Measurements from ENCODE around the gene ACTL8.

The ACTL8 gene

DNA sequence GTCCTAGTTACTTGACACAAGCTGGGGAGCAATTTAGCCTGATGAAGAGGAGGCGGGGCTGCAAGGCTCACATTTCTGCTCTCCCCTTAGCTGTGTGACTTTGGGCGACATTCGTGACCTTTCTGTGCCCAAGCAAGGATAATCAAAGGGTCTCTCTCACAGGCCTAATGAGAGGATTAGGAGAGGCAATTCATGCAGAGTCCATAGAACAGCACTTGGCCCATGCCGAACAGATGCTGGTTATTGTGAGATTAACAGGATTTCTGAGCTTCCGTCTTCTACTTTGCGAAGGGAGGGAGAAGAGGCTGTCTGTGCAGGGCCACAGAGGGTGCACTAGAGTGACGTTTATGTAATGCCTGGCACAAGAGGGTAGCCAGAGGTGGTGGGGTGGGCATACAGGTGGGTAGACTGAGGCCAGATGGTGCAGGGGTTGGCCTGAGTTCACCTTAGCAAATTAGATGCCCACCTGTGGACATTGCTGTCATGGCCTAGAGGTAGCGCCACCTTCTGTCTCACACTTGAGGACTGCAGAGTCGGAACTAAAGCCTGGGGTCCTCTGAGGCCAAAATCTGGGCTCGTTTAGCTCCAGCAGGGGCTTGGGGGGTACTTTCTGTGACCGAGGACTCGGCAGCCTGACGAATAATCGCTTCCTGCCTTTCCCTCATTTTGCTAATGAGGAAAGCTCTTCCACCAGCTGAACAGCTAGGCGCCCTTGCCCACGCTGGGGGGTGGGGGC lies 18.6 kb downstream of the ACTL8 start:
- DNase-seq: no peak

DNA sequence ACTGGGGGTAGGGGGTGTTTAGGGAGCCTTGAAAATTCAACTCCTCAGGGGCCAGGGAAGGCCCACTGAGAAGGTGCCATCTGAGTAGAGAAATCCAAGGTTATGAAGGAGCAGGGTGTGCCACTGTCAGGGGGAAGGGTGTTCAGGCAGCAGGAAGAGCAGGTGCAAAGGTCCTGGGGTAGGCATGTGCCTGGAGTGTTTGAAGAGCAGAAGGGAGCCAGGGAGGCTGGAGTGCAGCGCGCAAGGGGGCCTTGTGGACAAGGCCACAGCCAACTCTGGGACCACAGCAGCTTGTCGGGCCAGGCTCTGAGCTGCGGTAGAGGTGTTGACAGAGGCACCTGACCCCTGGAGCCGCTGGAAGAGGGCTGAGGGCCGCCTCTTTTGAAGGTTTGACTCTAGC lies 19.3 kb downstream of the ACTL8 start:
- no peak for DNase-seq

DNA sequence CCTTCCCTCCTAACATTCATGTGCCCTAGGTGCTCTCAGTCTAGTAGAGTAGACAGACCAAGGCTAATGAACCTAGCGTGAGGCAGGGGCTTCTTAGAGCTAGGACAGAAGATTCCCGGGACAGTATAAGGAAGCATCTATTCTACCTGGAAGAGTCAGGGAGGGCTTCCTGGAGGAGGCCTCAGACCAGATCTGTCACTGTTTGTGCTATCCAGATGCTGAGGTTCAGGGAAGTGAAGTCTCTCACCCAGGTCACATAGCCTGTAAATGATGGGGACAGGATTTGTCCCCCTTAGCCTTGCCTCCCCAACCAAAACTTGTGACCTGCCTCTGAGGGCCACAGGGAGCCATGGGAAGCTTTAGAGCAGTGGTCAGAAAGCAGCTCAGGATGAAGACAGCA lies 20.7 kb downstream of the ACTL8 start:
- DNase-seq: no peak

DNA sequence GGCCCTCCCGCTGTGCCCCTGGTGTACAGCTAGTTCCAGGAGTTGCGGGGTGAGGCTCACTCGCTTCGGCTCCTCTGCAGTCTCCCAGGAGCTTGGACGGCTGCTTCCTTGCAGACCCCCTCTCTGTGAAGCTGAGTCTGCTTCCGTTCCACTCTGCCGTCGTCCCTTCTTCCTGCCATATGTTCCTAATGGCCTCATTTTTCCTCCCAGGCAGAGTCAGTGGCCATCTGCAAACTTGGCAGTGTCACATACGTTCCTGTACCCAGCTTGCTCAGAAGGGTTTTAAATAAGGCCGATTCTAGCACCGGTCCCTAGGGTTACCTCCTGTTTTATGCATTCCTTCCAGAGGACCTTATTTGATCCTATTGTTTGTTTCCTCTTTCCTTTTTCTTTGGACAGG lies 21.3 kb downstream of the ACTL8 start:
- DNase-seq: no peak

DNA sequence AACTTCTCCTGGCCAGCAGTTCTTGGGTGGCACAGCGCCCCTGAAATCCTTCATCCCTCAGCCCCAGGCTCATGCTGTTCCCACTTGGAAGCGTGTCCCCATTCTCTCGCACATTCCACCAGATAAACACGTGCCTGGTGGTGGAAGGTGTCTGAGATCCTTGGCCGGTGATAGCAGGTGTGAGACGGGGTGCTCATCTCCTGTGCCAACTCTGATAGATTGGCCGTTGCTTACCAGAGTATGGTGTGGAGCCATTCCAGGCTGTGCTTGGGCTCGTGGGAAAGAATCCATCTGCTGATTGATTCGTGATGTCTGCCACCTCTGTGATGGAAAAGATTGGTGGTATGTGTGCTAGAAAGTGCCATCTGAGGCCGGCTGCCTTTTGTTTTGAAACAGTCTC lies 22.2 kb downstream of the ACTL8 start:
- DNase-seq: no peak

DNA sequence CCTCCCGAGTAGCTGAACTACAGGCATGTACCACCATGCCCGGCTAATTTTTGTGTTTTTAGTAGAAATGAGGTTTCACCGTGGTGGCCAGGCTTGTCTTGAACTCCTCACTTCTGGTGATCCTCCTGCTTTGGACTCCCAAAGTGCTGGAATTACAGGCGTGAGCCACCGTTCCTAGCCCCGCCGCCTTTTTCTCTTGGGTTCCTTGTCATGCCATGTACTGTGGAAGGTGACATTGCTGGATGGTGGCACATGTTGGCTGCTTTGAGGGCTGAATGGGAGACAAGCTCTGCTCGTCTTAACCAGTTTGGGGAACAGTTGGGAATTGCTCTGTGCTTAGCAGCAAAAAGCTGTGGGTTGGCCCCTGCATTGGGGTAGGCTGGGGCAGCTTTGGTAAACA lies 22.7 kb downstream of the ACTL8 start:
- no peak for DNase-seq

DNA sequence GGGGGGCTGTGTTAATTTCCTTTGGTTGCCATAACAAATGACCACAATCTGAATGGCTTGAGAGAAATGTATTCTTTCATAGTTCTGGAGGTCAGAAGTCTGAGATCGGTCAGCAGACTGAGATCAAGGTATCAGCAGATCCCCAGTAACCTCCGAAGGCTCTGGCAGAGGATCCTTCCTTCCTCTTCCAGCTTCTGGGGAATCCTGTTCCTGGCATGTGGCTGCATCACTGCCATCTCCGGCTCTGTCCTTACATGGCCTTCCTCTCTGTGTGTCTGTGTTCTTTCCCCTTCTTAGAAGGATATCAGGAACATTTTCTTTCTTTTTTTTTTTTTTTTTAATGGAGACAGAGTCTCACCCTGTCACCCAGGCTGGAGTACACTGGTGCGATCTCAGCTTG lies 25.8 kb downstream of the ACTL8 start:
- DNase-seq: no peak

DNA sequence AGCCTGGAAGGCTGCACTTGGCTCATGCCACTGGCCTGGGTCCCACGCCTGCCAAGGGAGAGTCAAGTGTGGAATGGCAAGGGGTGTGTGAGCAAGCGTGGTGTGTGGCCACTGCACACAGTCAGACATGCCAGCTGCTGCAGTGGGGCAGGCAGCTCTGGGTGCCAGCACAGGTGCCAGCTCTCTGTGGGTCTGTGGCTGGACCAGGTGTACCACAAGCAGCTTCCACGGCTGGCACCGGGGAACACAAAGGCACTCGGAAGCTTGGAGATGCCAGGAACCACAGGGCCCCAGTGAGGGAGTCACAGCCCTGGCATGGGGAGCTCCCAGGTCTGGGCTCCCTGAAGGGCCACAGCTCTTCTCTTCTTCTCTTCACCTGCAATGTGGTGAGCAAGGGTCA lies 34.8 kb downstream of the ACTL8 start:
- no peak for DNase-seq

DNA sequence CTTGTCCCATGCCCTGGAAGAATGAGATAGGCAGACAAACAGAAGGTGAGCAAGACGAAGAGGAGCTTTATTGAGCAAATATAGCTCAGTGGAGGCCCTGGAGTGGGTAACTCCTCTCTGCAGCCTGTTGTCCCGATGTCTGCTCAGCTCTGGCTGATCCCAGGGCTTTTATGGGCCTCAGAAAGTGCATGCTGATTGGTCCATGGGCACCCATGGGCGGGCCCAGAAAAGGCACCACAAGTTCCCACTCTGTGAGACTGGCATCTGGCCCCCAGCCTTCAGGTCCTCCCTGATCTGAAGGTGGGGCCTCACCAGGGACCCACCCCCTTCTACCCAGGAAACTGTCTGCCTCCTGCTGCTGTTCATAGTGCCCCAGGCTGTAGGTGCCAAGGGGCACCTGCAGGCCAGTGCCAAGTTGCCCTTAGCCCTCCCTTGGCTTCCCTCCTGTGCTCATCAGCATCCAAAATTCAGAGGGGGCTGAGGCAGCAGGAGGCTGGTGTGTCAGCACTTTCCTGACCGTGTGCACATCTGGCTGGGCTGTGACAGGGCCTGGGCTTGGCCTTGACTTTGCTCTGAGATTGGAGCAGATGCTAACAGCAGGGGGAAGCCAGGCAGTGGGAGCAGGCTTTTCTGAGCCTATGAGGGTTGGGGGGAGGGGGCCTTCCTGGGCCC lies 35.4 kb downstream of the ACTL8 start:
- no peak for DNase-seq

DNA sequence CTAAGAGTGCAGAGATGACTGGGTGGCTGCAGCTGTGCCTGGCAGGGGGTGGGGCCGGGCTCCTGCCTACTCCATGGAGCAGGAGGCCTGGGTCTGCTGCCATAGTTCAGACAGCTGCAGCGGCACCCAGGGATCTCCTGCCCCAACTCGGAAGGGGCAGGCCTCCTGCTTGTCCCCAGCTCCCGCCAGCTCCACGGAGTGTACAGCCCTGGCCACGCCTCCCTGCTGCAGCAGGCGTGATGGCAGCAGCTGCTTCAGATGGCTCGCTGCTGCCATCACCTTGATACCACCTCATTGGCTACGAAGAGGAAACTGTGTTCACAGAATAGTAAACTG lies 35.9 kb downstream of the ACTL8 start:
- DNase-seq: no peak

DNA sequence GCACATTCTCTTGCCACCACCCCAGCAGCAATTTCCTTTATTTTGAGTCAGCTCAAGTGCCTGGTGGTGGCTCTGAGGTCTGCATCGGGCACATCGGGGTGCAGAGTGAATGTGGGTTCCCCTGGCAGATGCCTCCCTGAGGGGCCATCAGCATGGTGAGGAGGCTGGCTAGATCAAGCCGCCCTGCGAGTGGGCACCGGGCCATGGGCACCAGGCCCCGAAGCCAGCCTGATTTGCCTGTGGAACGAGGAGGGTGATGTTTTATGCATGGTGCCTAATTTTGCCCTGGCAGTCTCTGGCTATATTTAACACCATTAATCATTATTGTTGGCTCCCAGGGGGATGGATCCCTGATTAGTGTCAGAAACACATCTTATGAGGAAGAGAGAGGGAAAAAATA lies 36.3 kb downstream of the ACTL8 start:
- DNase-seq: no peak

DNA sequence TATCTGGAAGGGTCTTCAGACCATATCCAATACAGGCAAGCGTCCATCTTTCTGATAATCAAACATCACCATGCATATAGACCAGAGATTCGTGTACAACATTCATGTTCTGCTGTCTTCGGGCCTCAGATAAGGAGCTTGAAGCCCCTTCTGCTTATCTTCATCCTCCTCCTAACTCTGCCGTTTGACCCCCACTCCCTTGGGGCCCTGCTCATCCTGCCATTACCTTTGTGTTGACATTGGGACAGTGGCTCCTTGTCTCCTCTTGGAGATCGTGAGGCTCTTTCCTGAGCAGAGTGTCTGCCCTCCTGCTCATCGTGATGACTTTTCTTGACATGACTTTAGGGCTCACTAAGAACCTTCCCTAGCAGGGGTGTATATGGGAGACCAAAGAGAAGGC lies 37.3 kb downstream of the ACTL8 start:
- DNase-seq: no peak

DNA sequence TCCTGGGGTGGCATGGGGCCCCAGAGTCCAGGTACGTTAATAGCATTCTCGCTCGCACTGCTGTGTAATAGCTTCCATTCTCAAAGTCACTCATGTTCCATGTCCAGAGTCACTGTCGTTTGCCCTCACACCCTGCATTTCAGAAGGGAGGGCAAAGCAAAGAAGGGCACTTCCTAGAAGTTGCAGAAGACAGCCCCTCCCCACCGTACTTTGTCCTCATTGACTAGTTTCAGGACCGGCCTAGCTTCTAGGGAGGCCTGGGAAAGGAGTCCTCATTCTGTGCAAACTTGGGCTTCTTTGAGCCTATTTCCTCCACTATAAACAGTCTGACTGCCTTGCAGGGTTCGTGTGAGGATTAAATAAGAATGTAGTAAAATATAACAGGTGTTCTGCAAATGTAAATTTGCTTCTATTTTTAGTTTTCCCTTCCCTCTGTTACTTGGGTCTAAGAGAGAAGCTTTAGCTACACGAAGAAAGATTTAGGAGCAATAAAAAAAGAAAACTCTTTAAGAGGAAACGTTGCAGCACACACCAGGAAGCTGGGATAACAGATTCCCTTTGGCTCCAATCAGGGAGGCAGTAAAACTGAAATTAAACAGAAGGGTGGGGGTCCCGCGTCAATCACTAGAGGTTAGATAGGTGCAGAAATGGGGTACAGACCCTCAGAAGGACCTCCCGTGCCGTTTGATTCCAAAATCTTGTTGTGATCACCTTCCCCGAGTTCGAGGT lies 40.1 kb downstream of the ACTL8 start:
- no peak for DNase-seq

DNA sequence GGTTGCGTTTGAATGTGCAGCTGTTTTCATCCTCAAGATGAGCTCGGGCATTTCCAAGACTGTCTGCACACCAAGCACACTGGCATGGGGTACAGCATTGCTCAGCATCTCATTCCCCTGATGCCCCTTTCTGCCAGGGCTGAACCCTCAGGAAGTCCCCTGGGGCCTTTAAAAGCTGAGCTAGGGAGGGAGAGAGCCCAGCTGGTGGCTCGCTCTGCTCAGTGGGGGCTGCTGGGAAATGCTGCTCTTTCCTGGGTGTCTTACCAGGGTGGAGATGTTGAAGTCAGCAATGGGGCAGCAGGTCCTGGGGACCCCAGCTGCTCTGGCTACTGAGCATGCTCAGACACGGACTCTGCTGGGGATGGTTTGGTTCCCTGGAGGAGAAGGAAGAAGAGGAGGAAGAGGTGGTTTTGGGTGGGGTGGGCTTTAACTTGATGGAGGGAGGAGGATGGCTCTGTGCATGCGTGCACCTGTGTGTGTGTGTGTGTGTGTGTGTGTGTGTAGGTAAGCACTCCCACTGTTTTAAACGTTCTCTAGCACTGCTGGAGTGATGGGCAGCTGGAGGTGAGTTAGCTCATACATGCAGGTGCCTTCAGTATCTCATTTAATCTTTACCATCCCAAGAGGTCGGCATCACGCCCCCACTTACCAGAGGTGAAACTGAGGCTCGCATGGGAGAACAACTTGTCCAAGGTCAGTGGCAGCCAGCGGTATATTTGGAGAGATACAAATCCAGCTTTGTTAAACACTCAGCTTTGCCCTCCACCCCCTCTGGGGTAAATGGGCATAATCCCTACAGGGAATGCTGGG lies 40.9 kb downstream of the ACTL8 start:
- DNase-seq: no peak

DNA sequence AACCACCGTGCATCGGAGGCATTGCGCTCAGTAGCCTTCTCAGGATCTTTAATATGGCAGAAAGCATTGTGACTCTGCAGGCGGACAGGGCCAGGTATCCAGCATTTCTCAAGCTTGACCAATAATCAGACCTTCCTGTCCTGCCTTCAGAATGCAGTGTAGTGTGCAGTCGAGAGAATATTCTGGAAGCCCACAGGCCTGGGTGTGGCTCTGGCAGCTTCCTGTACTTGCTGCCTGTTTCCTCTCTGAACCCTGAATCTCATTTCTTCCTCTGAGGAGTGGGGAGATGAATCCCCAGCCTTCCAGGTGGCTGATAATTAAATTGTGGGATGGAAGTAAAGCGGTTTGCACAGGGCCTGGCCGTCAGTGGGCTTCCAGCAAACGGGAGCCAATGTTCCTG lies 42.3 kb downstream of the ACTL8 start:
- DNase-seq: no peak

DNA sequence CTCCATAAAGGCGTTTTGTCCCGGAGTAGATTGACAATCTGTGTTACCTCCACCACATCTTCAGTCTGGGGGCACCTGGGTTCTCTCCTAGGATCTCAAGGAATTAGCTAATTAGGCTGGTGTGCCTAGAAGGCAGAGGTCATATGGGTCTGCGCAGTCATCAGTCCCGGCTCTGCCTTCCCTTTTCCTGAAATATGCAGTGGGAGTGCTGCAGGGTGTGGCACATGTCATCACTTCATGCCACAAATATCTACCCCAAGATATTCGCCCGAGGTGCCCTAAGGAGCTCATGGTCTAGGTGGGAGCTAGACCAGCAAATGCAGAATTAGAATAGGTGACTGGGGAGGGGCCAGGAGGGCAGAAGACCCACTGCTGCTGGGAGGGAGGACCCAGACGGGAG lies 42.9 kb downstream of the ACTL8 start:
- no peak for DNase-seq

DNA sequence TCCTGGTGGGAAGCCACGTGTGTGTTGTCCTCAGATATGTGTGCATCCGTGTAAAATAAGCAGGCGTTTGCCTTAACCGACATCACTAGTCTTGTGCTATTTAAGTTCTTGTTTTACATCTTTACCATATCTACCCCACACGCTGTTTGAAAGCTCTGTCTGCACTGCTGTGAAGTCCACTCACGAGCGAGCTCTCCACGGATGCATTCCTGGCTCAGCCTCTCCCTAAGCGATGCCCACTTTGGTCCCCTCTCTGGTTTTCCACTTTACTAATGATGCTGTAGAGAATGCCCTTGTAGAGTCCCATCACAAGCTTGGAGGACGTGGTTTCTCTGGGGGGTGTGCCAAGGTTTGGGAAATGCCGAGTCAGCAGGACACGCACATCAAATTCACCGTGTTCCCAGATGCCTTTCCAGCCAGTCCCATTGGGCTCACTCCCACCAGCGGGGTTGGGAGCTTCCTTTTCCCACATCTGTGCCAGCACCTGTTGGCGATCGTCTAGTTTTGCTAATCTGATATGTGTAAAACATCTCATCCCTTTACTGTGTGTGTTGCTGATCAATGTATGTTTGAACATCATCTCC lies 43.8 kb downstream of the ACTL8 start:
- DNase-seq: no peak

DNA sequence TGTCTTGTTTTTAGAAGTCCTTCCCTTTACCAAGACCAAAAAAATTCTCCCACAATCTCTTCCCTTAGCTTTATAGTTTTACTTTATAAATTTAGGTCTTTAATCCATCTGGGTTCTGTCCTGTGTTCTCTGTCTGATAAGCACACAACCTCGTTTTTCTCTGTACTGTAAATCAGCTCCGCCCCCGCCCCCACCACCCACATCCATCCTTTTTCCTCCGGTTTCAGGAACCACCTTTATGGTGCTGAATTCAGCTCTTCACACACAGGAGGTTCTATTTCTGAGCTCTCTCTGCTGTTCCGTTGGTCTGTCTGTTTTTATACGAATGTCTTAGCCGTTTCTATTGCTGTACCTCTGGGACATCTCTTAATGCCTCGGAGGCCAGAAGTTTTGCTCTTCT lies 44.5 kb downstream of the ACTL8 start:
- no peak for DNase-seq

DNA sequence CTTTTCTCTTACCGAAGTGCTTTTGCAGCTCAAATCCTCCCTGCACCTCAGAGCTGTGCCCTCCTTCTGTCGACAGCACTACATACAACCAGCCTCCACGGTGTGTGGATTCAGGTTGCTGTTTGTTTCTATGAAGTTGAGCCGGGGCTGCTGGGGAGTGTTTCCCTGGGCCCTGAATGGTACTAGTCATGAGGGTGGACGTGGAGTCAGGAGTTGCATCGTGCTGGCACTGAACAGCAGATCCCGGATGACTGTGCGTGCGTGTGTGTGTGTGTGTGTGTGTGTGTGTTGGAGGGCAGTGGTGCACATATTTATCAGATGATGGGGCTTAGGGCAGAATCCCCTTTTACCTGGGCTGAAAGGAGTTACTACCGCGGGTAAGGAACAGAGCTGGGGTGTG lies 47.0 kb downstream of the ACTL8 start:
- DNase-seq: no peak

DNA sequence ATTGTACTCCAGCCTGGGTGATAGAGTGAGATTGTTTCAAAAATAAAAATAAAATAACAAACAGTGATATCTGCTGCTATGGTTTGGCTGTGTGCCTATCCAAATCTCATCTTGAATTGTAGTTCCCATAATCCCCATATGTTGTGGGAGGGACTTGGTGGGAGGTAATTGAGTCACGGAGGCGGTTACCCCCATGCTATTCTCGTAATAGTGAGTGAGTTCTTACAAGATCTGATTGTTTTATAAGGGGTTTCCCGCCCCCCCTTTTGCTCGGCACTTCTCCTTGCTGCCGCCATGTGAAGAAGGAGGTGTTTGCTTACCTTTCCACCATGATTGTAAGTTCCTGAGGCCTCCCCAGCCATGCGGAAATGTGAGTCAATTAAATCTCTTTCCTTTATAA lies 47.8 kb downstream of the ACTL8 start:
- no peak for DNase-seq

DNA sequence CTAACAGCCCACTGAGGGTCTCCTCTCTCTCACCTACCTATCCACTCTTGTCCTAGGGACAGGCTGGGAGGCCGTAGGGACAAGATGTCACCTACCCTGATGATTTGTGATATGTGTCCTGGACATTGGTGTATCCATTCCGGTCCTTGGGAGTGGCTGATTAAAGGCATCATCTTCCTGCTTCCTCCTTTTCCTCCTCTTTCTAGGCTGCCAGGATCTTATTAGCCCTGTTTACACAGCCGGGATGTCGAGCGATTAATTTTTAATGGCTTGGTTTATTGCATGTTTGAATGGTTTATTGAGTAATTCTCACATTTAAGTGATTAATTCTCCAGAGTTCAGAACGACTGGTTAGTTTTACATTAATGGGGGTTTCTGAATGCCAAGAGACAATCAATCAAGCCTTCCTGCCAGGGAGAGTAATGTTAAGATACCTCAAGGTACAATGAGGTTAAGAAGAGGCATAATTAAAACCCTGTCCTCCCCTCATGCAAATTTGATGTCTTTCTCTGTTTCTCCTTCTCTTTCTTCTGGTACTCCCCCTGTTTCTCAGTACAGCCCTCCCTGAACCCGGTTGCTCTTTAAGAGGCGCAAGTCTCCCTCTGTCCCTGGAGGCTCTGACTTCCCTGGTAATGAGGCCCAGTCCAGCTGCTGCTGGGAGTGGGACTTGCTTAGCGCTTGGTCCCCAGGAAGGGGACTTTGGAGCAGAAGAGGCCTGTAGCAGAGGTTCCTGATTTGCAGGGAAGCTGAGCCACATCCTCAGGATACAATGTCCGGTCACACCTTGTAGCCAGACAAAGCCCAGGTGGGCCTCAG lies 50.9 kb downstream of the ACTL8 start:
- no peak for DNase-seq

DNA sequence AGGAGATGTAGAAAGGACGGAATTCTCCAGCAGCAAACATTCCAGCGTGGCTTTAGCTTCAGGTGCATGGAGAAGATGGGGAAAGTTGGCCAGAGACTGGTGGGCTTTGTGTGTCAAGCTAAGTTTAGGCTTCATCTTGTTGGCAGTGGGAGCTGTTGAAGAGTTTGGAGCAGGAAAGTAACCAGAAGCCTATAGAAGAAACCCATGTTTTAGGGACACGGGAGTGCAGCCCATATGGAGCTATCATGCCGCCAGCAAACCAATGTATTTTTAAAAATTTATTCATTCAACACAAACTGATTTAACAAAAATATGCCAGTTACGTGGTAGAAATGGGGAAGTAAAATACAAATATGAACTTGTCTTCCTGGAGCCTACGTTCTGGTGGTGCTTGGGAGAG lies 53.7 kb downstream of the ACTL8 start:
- DNase-seq: no peak
